Epithelial cell of proximal tubule (primary cell): ENCODE measurements around the gene ZIC4. TPM values are rescaled to one million over a fixed set of nuclear protein-coding genes. Genes with fewer than 3 reads are reported as not detected.

Experiments used
- DNase-seq: peaks from one replicate; pipeline ENCODE4 v3.0.0-alpha.2; 2011; ENCODE audit warnings: low read depth
- H3K4me3 ChIP-seq: 2 replicates; pipeline ENCODE4 v1.5.1; 2011; ENCODE audit warnings: low read depth, mild to moderate bottlenecking, low read length
- total RNA-seq: library from RNA; depleted of rRNA; stranded (reverse); fragments of >200 nt; gene quantifications from 2 replicates; pipeline ENCODE4 v1.2.3, GENCODE V29; 2015
- TF ChIP-seq, protein P1 (sequence below): conservative IDR thresholded peaks from 2 replicates; pipeline ENCODE4 v1.5.1; 2012; ENCODE audit warnings: low read depth, mild to moderate bottlenecking, low read length

The ZIC4 gene
- total RNA-seq, 1 donor from 2014 or later = not detected

GRCh38 chr3:147397875-147398812 is 8.2 kb downstream of the ZIC4 start:
- TF ChIP-seq, protein P1, sequence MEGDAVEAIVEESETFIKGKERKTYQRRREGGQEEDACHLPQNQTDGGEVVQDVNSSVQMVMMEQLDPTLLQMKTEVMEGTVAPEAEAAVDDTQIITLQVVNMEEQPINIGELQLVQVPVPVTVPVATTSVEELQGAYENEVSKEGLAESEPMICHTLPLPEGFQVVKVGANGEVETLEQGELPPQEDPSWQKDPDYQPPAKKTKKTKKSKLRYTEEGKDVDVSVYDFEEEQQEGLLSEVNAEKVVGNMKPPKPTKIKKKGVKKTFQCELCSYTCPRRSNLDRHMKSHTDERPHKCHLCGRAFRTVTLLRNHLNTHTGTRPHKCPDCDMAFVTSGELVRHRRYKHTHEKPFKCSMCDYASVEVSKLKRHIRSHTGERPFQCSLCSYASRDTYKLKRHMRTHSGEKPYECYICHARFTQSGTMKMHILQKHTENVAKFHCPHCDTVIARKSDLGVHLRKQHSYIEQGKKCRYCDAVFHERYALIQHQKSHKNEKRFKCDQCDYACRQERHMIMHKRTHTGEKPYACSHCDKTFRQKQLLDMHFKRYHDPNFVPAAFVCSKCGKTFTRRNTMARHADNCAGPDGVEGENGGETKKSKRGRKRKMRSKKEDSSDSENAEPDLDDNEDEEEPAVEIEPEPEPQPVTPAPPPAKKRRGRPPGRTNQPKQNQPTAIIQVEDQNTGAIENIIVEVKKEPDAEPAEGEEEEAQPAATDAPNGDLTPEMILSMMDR = no peak
- no peak for DNase-seq
- no peak overlapping the region for H3K4me3 ChIP-seq

DNA sequence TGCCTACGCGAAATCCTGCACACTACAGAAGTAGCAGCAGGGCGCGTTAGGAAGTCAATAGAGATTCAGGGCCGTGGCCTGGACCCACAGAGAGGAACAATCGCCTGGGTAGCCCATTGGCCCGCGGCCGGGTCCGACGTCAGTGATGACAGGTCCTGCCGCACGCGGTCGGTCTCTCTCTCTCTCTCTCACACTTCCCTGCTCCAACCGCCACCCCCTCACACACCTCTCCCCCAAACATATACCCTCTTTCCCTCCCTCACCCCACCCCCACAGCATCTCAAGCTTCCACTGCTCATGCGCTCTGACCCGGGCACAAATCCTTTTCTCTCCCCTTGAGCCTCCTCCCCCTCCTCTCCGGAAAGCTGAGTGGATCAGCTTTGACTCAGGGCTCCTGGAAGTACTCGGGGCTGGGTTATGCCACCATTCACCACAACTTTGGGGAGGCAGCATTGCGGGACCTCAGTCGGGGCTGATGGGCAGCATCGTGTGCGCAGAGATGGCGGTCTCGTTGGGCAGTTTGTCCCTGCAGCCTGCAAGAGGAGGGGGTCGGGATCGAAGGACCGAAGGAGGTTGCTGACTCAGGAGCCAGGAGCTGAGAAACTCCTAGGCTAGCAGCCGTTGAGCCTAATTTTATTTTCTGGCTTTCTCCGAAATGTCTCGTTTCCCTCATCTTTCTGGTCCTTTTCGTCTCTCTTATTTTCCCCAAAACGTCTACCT is 9.0 kb downstream of the ZIC4 start:
- DNase-seq = no peak
- no peak overlapping the region for H3K4me3 ChIP-seq
- TF ChIP-seq, protein P1 = no peak

DNA sequence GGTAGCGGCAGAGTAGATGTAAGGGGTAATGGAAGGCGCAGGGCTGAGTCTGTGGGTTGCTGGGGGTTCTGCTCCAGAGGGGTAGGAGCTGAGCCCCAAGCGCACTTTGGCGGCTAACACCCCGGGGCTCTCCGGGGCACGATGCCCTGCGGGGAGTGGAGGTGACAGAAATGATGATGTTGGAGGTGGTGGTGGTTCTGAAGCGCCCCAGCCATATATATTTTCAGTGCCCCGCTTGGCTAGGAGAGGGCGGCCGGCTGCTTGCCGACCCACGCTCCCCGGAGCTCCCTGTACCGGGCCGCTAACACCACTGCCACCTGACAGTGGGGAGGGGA is 9.7 kb downstream of the ZIC4 start:
- no peak overlapping the region for H3K4me3 ChIP-seq
- TF ChIP-seq, protein P1 = no peak
- DNase-seq = no peak

GRCh38 chr3:147395899-147396711 is 10.2 kb downstream of the ZIC4 start:
- no peak overlapping the region for H3K4me3 ChIP-seq
- no peak for DNase-seq
- TF ChIP-seq, protein P1 = no peak

GRCh38 chr3:147394884-147395225 is 11.5 kb downstream of the ZIC4 start:
- no peak overlapping the region for H3K4me3 ChIP-seq
- DNase-seq = no peak
- TF ChIP-seq, protein P1 = no peak

GRCh38 chr3:147393943-147394883 is 12.1 kb downstream of the ZIC4 start:
- H3K4me3 ChIP-seq = no peak overlapping the region
- TF ChIP-seq, protein P1 = no peak
- no peak for DNase-seq
